Measurements from ENCODE around the gene METTL24.

Gene METTL24

GRCh38 chr6:110357664-110358552 is at the start of gene METTL24:
TSS of gene METTL24 (minus strand) at chr6:110358349. CDS start at chr6:110358272, 77 bp downstream.
- DNase-seq = peak in 1 of 2 donors; percentile 3

GRCh38 chr6:110404607-110405006 is 46.5 kb upstream of the METTL24 start:
- DNase-seq = no peak

GRCh38 chr6:110401585-110402176 is 43.5 kb upstream of the METTL24 start:
- DNase-seq = no peak

- no peak for DNase-seq
These were observed 42.1 kb upstream of the METTL24 start for GRCh38 chr6:110400208-110400607.

GRCh38 chr6:110399219-110400071 is 41.3 kb upstream of the METTL24 start:
- no peak for DNase-seq

- DNase-seq = no peak
These were observed 40.6 kb upstream of the METTL24 start for GRCh38 chr6:110398778-110399177.

GRCh38 chr6:110395221-110395620 is 37.1 kb upstream of the METTL24 start:
- DNase-seq = no peak

- no peak for DNase-seq
These were observed 36.3 kb upstream of the METTL24 start for GRCh38 chr6:110394409-110394808.

- DNase-seq = no peak
These were observed 34.6 kb upstream of the METTL24 start for GRCh38 chr6:110392727-110393126.

- DNase-seq = no peak
These were observed 32.3 kb upstream of the METTL24 start for GRCh38 chr6:110390404-110390803.

GRCh38 chr6:110389689-110390382 is 31.7 kb upstream of the METTL24 start:
- no peak for DNase-seq

- DNase-seq = no peak
These were observed 29.8 kb upstream of the METTL24 start for GRCh38 chr6:110387986-110388385.

- DNase-seq = no peak
These were observed 27.3 kb upstream of the METTL24 start for GRCh38 chr6:110385458-110385863.

- no peak for DNase-seq
These were observed 20.4 kb upstream of the METTL24 start for GRCh38 chr6:110378552-110378951.

GRCh38 chr6:110369066-110369465 is 10.9 kb upstream of the METTL24 start:
- DNase-seq = no peak

- DNase-seq = no peak
These were observed 10.1 kb upstream of the METTL24 start for GRCh38 chr6:110368284-110368683.

GRCh38 chr6:110367825-110368224 is 9.7 kb upstream of the METTL24 start:
- no peak for DNase-seq

GRCh38 chr6:110366975-110367374 is 8.8 kb upstream of the METTL24 start:
- no peak for DNase-seq

GRCh38 chr6:110366256-110366655 is 8.1 kb upstream of the METTL24 start:
- DNase-seq = no peak

- no peak for DNase-seq
These were observed 6.4 kb upstream of the METTL24 start for GRCh38 chr6:110364364-110365105.

- no peak for DNase-seq
These were observed 5.6 kb upstream of the METTL24 start for GRCh38 chr6:110363748-110364147.

- no peak for DNase-seq
These were observed 2.5 kb upstream of the METTL24 start for GRCh38 chr6:110360676-110361075.

Data from stimulated activated CD4-positive, alpha-beta T cell treated with anti-CD3 and anti-CD28 coated beads, Interleukin-2, amount 100 ng/mL, for 48 hours (primary cell).